GM15510 (cell line): ENCODE measurements around the gene RAD50.

Experiments
- POLR2A ChIP-seq: IDR thresholded peaks from 3 replicates; pipeline ENCODE4 v1.6.1; 2011; ENCODE audit warnings: borderline replicate concordance; ENCODE audit not compliant: insufficient read length; ENCODE audit errors: extremely low read depth

RAD50 gene

DNA sequence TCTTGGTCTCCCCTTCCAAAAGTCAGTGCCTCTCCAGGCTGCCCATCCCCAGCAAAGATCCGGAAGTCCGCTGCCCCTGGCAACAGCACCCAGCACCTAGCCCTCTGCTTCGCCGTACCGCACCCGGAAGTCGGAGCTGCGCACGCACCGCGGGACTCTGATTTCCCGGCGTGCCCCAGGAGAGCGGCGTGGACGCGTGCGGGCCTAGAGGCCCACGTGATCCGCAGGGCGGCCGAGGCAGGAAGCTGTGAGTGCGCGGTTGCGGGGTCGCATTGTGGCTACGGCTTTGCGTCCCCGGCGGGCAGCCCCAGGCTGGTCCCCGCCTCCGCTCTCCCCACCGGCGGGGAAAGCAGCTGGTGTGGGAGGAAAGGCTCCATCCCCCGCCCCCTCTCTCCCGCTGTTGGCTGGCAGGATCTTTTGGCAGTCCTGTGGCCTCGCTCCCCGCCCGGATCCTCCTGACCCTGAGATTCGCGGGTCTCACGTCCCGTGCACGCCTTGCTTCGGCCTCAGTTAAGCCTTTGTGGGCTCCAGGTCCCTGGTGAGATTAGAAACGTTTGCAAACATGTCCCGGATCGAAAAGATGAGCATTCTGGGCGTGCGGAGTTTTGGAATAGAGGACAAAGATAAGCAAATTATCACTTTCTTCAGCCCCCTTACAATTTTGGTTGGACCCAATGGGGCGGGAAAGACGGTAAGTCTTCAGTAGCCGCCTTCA, at the start of gene RAD50:
Gene RAD50, plus strand, starts transcription at position 215 of the 715 bp plus-strand sequence. Its CDS starts 348 bp downstream, at position 563.
- peak; percentile 93 for TF ChIP-seq POLR2A

DNA sequence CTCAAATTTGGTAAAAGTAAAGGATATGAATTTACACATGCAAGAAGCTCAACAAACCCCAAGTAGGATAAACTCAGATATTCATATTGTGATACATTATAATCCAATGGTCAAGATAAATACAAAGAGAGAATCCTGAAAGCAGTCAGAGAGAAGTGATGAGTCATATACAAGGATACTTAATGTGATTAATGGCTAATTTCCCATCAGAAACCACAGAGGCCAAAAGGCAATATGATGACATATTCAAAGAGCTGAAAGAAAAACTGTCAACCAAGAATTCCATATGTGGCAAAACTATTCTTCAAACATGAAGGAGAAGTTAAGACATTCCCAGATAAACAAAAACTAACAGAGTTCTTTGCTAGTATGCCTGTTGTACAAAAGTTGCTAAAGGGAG, 46.7 kb upstream of the RAD50 start:
- no peak for TF ChIP-seq POLR2A

DNA sequence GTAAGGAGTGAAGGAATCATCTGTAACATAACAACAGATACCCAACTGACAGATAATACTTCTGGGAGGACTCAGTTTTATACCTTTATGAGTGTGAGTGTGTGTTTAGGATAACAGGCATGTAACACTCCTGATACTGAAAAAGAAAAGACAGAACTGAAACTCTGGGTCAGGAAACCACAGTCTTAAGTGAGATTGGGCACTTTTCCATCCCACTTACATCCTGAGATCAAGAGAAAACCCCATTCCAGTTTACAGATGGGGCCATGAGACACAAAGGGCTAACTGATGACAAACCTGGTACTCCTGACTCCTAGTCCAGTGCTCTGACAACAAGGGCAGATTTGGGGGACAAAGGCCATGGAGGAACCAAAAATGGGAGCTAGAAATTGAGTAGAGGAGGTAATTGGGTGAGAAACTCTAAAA, 31.5 kb upstream of the RAD50 start:
- no peak for TF ChIP-seq POLR2A

DNA sequence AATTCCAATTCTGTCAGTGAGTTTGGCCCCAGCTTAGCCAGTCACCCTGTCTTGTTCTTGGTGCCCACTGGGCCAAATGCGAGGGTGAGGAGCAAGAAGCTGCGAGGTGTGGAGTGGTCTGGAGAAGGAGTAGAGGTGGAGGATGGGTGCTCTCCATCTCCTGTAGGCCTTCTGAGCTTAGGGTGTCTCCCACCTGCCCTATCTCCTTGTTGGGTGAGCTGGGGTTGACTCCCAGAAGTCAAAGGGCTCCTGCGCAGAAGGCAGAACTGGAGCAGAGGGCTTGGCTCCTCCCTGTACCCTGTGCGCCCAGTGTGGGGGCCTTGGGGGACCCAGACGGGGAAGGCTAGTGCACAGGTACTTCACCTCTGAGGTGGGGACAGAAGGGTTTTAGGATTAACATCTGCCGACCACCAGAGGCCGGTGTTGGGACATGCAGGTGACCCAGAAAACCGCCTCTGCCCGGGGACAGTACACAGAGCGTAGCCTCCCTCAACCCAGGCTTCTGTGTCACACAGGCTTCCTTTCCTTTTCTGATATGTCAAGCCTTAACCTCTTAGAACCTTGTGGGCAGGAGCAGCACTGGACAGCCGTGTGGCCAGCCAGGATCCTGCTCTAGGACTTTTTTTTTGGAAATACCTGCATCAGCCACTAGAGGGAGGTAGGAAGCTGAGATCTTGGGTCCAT, 30.3 kb upstream of the RAD50 start:
- no peak for TF ChIP-seq POLR2A

DNA sequence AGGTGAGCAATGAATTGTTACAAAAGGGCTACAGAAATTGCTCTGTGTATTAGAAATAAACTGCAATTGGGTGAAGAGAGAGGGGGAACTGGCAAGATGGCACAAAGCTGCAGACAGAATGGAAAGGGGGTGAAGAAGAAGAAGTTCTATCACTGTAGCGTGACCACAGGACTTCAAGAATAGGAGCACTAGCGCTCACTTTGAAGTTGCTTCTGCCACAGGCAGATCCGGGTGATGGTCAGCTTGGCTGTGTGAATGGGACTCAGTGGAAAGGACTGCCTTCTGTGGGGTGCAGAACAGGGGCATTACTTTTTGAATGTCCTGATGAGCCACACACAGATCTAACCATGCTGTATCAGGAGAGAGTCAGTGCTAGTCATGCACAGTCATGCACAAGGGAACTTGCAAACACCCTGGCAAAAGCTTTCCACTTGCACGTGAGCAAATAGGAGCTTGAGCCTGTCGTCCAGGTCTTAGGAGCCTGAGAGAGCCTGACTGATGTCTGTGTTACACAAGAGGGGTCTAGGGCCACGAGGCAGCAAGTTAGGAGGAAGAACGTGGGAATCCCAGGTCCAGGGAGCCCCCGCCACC, 29.7 kb upstream of the RAD50 start:
- TF ChIP-seq POLR2A, result no peak

DNA sequence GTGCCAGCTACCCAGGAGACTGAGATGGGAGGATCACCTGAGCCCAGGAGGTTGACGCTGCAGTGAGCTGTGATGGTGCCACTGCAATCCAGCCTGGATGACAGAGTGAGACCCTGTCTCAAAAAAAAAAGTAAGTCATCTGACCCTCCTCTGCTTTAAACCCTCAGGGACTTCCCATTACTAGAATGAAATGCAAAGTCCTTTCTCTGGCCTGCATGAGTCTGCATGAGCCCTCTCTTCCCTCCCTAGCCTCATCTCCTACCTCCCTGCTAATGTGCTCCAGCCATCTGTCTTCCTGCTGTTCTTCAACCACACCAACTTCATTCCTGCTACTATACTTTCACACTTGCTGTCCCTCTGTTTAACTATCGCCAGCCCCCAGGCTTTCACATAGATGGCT, 28.8 kb upstream of the RAD50 start:
- TF ChIP-seq POLR2A, result no peak

DNA sequence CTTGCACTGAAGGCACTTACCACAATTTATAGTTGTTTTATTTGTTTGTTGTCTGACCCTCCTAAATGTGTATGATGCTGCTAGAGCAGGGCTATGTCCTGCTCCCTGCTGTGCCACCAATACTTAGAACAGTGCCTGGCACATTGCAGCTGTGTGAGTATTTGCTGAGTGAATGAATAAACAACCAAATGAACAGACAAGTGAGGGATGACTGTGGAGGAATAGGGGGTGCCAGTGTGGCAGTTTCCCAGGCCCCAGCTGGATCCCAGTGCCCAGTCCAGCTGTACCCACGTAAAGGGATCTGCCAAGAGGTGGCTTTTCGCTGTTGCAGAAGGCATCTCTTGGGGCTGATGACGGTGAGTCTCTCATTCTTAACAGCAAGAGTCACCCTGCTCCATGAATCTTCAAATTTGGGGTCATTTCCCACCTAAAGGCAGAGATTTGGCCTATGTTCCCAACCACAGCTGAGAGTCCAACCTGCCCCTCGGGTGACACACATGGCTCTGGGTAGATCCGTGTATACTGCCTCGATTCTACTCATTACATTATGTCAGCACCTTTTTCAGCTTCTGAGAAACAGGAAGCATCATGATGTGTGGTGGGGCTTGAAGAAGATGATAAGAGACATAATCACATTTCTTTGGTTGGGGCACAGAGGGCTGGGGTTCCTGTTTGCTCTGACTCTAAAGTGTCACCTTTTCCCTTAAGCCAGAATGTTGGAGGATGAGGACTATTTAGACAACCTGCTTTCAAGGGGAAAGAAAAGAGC, 27.7 kb upstream of the RAD50 start:
- no peak for TF ChIP-seq POLR2A

DNA sequence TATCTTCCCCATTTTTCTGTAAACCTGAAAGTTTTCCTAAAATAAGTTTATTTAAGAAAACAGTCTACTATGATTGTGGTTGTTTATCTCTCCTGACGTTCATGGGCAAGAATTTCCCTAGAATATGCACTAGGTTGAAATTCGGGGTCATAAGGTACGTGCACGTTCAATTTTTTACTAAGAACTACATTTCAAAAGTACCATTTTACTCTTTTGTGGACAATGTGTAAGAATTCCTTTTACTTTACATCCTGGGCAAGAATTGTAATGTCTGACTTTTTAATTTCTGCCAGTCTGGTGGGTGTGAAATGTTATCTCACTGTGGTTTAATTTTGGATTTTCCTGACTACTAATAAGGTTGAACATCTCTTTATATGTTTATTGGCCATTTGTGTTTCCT, 25.8 kb upstream of the RAD50 start:
- no peak for TF ChIP-seq POLR2A

DNA sequence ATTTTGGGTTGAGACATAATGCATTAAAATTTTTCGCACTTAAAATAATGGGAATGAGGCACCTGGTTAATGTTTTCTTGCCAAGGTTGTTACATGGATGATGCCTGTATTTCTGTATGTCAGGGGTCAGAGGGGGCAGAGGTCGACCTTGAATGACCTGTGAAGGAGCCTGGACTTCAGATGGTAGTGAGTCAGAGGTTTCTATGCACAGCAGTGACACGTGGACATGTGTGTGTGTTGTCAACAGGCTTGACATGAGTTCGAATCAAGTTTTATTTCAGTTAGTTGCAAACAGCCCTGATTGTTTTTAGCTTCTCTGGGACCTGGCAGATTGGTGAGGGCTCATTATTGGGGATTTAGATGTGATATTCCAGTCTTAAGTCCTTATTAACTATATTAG, 17.1 kb upstream of the RAD50 start:
- TF ChIP-seq POLR2A, result no peak

DNA sequence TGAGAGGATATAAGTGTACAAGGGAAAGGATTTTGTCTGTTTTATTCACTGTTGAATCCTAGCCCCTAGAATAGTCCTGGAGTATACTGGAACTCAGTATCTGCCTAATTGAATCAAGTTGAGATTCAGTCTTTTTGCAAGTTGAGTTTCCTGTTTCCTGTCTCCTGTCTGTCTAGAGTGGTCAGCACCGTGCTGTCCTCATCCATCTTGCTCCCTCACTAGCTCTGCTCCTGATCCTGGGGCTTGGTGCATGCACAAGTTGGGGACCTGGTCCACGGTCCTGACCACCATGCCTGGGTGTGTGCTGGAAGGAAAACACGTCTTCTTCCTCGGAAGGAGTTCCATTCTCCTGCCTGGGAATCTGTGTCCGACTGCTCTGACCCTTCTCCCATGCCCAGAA, 16.6 kb upstream of the RAD50 start:
- no peak for TF ChIP-seq POLR2A

DNA sequence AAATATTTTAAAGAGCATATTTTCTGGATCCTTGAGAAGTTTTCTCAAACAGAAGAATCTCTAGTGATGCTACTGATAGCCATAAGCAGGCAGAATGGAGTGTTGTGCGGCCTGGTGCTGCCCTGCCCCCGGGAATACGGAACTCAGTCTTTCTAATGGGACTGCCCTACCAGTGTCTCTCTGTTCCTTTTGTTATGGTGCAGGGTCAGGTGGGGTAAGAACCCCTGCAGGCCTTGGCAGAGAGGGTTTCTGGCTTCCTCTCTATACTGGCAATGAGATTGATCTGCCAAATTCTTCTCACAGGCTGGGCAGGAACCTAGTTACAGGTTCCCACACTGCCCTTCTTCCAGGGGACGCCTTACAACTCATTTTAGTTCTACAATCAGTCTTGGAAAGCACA, 16.0 kb upstream of the RAD50 start:
- no peak for TF ChIP-seq POLR2A

DNA sequence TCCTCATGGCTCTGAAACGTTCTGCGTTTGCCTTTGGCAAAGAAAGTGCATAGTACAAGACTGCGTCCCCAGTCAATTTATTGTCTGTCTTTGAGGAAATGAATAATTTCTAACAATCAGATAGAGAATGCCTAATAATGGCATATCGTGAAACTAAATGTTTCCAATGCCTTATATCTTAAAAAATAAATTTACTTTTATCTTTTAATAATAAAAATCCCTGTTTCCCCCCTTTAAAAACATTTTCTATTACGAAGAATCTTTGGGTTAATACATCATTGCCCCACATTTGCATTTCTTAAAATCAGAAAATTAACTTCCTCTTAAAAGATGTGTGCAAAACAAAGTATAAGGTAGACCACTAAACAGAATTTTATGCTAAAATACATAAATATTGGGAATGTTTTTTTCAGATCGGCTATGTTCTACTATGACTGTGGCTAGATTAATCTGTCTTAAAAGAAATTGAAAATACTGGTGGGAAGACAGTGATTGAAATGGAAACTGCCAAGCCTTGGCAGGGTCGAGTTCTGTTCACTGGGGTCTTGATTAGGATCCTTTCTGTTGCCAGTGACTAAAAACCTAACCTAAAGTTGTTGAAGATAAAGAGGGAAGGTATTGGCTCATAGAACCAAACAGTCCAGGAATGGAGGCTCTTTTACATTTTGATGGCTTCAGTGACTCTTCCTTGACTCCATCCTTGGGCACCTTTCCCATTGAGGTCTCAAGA, 13.1 kb upstream of the RAD50 start, which contains the start of gene IL5:
Gene IL5, minus strand, starts transcription at position 51 of the 730 bp plus-strand sequence. Its CDS starts 44 bp downstream, at position 7.
- no peak for TF ChIP-seq POLR2A

DNA sequence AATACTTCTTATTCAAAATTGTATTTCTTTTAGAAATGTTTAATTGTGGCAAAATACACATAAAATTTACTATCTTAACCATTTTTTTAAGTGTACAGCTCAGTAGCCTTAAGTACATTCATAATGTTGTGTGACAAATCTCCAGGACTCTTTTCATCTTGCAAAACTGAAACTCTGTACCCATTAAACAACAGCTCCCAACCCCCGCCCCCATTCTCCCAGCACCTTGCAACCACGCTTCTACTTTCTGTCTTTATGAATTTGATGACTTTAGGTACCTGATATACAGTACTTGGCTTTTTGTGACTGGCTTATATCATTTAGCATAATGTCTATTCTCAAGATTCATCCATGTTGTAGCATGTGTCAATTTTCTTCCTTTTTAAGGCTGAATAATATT, 10.7 kb upstream of the RAD50 start:
- TF ChIP-seq POLR2A, result no peak

DNA sequence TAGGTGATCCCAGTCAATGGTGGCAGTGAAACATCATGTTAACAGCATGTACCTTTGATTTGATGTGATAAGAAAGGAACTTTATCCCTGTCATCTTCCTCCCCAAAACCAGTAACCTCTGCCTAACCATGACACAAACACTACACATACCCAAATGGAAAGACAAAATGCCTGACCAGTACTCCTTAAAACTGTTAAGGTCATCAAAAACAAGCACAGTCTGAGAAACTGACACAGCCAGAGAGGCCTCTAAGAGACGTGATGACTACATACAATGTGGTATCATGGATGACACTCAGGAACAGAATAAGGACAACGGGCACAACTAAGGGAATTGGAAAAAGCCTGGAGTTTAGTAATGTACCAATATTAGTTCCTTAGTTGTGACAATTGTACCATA, 9.5 kb upstream of the RAD50 start:
- no peak for TF ChIP-seq POLR2A

DNA sequence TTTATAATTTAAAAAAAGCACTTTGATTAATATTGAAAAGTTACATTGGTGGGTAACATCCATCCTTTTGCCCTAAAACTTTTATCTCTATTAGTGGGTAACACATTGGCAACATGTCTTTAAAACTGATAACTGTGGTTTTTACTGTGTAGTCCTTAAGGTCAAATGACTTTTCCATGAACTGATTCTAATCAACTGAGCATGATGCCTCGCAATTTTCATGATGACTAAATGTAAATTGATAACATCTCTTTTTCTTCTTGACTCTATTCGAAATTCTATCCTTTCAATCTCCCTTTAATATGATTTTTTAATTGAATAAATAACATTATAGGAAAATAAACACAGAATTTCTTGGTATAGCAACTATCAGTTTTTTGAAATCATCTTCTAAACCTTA, 7.2 kb upstream of the RAD50 start:
- TF ChIP-seq POLR2A, result no peak

DNA sequence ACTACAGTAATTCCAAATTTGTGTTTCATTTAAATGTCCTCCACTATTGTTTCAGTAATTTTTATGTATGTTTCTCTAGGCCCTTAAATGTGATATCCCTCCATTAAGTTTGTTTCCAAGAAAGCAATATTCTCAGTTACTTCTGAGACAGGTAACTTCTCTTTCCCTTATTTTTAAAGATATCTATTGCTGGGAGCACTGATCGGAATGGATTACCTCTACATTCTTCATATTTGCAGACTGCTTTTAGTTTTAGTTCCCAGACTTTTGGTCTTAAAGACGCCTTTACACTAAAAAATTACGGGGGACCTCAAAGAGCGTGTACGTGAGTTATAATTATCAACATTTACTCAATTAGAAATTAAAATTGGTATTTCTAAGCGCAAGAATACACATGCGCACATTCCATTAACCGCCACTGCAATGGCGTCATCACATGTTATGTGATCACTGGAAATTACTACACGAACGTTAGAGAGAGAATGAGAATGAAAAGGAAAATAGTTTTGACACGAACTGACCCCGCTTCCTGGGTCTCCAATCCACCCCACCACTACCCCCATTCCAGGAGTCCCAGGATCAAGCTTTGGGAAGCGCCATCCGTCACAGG, 519 bp upstream of the RAD50 start:
- TF ChIP-seq POLR2A, result no peak
